Thoracic aorta (tissue), 2 donors: ENCODE measurements around the gene CHST11. TPM values are rescaled to one million over a fixed set of nuclear protein-coding genes. Genes with fewer than 3 reads are reported as not detected.
A peak's percentile ranks its signal among the peaks of the same experiment; 100 is the strongest.
"Not testable (repeated sequence)": the region's sequence is repeated elsewhere in the genome, so short reads cannot be mapped to it uniquely, and the experiment has no call there.

Source experiments
- ATAC-seq: fragments of 150-250 bp; one replicate; pipeline ENCODE4 v1.8.0; 2017; ENCODE audit warnings: low read depth; ENCODE audit not compliant: insufficient number of reproducible peaks, low FRiP score
- DNase-seq: peaks from one replicate; pipeline ENCODE4 v3.0.0-alpha.2; 2020; ENCODE audit warnings: low spot score
- H3K27ac ChIP-seq, 2 donors: fragments of 200-600 bp; sonication (generic); 1 replicate in 1 of 2; 2 replicates in 1 of 2; pipeline ENCODE4 v1.5.1; 2016; ENCODE audit warnings: mild to moderate bottlenecking in 2 of 2, moderate library complexity in 2 of 2
- H3K27me3 ChIP-seq: fragments of 200-600 bp; sonication (generic); replicated peaks from 2 replicates; pipeline ENCODE4 v1.6.0; 2016; ENCODE audit warnings: mild to moderate bottlenecking; ENCODE audit not compliant: insufficient read depth
- H3K36me3 ChIP-seq: fragments of 200-600 bp; sonication (generic); one replicate; pipeline ENCODE4 v1.5.1; 2016
- H3K4me1 ChIP-seq, 2 donors: fragments of 200-600 bp; sonication (generic); 1 replicate in 1 of 2; 2 replicates in 1 of 2; pipeline versions ENCODE4 v1.5.1 to v1.6.0; 2016; ENCODE audit warnings: low read depth in 2 of 2, mild to moderate bottlenecking in 1 of 2; ENCODE audit not compliant: control insufficient read depth in 1 of 2
- H3K4me3 ChIP-seq: fragments of 200-600 bp; sonication (generic); 2 replicates; pipeline ENCODE4 v1.5.1; 2016; ENCODE audit warnings: mild to moderate bottlenecking
- H3K9me3 ChIP-seq: fragments of 200-600 bp; sonication (generic); 2 replicates; pipeline ENCODE4 v1.5.1; 2016
- CTCF ChIP-seq: fragments of 200-600 bp; sonication (generic); IDR thresholded peaks from one replicate; pipeline ENCODE4 v1.5.1; 2019; ENCODE audit warnings: antibody characterized with exemption
- total RNA-seq, 2 donors: library from RNA; depleted of rRNA; stranded (reverse); fragments of >200 nt; gene quantifications; one replicate each; pipeline versions ENCODE4 v1.1.0 to v1.2.3, GENCODE V29; 2016

Gene CHST11
- total RNA-seq, 2 donors from 2014 or later: 41.9 to 79.3 TPM

- DNase-seq (no peak), ATAC-seq (no peak)
- Histone ChIP-seq H3K9me3 (no peaks in the 10 kb centered on the region), H3K36me3 (no peaks in the 10 kb centered on the region), H3K4me3 (no peak overlapping the region), H3K27me3 (no peaks in the 10 kb centered on the region), H3K27ac (no peak overlapping the region), H3K4me1 (peaks cover 15 to 29% of the 10 kb centered on the region in 2 donors)
- no peak for TF ChIP-seq CTCF
Measured at GRCh38 chr12:104569346-104570173, 112.8 kb downstream of the CHST11 start.

- Histone ChIP-seq H3K4me3 (no peak overlapping the region), H3K9me3 (no peaks in the 10 kb centered on the region), H3K27ac (no peak overlapping the region), H3K27me3 (no peaks in the 10 kb centered on the region), H3K4me1 (peaks cover 15 to 26% of the 10 kb centered on the region in 2 donors), H3K36me3 (no peaks in the 10 kb centered on the region)
- no peak for TF ChIP-seq CTCF
- ATAC-seq (no peak), DNase-seq (no peak)
Measured at GRCh38 chr12:104570174-104570907, 113.6 kb downstream of the CHST11 start.

- H3K9me3 ChIP-seq: no peaks in the 10 kb centered on the region
- no peak overlapping the region for H3K4me3 ChIP-seq
- ATAC-seq (peak; percentile 36), DNase-seq (no peak)
- no peak overlapping the region for H3K27ac ChIP-seq
- TF ChIP-seq CTCF: no peak
- no peaks in the 10 kb centered on the region for H3K36me3 ChIP-seq
- H3K4me1 ChIP-seq: peaks cover 8 to 16% of the 10 kb centered on the region in 2 donors
- H3K27me3 ChIP-seq: no peaks in the 10 kb centered on the region
Measured at GRCh38 chr12:104571328-104571727, 114.6 kb downstream of the CHST11 start.

GRCh38 chr12:104574353-104574752 is 117.6 kb downstream of the CHST11 start:
- H3K4me1 ChIP-seq: peaks cover 3 to 32% of the 10 kb centered on the region in 2 donors
- not testable (repeated sequence) for H3K4me3 ChIP-seq, H3K27ac ChIP-seq, H3K27me3 ChIP-seq, ATAC-seq, H3K9me3 ChIP-seq, H3K36me3 ChIP-seq, DNase-seq

GRCh38 chr12:104574758-104575157 is 118.0 kb downstream of the CHST11 start:
- H3K9me3 ChIP-seq, H3K27me3 ChIP-seq, ATAC-seq, H3K4me3 ChIP-seq, DNase-seq, H3K27ac ChIP-seq, H3K36me3 ChIP-seq: not testable (repeated sequence)
- peaks cover 0 to 28% of the 10 kb centered on the region in 2 donors for H3K4me1 ChIP-seq
